Heart left ventricle (tissue), 13 donors: ENCODE results near the gene TEX13D.

ENCODE experiments used
- CTCF ChIP-seq, 12 donors: fragments of 200-600 bp; sonication (generic) in 4 of 12; IDR thresholded peaks; one replicate each; pipeline versions ENCODE4 v1.5.0 to v1.8.0; 2018 to 2022; ENCODE audit warnings: antibody characterized with exemption in 12 of 12, mild to moderate bottlenecking in 5 of 12
- POLR2A ChIP-seq, 2 donors: fragments of 450-650 bp; IDR thresholded peaks; one replicate each; pipeline ENCODE4 v1.6.1; 2017; ENCODE audit warnings: antibody characterized with exemption in 2 of 2, mild to moderate bottlenecking in 2 of 2, moderate library complexity in 2 of 2
- donor health status: ischemic (EF 13 %, LVEDD 7.1; RV severe dilation, severe dysfunction).
- donor health status: DM: no; HTN: yes; CAD: no.
- donor health status: DM: no; HTN: no; CAD: no.
- donor health status: ischemic (EF 25% LVEDD 6.9; RV normal size, moderate dysfunction).
- donor health status: ischemic (EF 25% LVEDD 5.7; RV mildly dilated, moderate dysfunction).
- donor health status: ischemic (EF 35%, LVEDD 5.7; RV mildly dilated, moderate dysfunction).
- donor health status: nonischemic (EF 11% LVEDD 7.7; RV severe dilation, severe dysfunction).
- donor health status: DM: yes; HTN: yes; CAD: no.
- donor health status: PGD.
- donor health status: ischemic (EF 29% LVEDD 5.4; RV normal size, mild dysfunction).
- donor health status: nonischemic (EF 23%, LVEDD 6.1; RV moderate dilation, normal function).

- TF ChIP-seq CTCF (IDR thresholded peaks at IDR 0.05) (no peak), POLR2A (IDR thresholded peaks at IDR 0.05) (no peak)
Observed at GRCh38 chrX:124289443-124289842, 43.0 kb upstream of the TEX13D start.
